ENCODE results near the gene ABCD3.

DNA sequence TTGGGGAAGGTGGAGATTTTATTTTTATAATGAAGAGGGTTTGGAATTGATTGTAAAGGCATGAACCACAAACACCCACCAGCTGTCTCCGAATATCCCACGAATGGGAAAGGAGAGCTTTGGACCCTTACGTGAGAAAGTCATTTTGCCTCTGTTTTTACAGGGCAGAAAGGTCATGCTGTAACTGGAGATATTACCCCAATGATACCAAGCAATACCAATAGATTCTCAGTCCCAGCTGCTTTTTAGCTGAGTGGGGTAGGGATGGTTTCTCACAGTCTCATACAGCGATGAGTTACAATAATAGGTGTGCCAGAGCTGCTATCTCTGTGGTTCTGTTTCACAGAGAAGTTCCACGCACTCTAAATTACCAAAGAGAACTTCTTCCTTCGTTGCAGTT, 132.2 kb downstream of the ABCD3 start:
- TF ChIP-seq EZH2 (IDR thresholded peaks at IDR 0.05; ENCODE audit: insufficient read depth, low read length) = no peak
- no peak for TF ChIP-seq CTCF (IDR thresholded peaks at IDR 0.05; ENCODE audit: insufficient read depth, low read depth, low read length)

All from astrocyte (in vitro differentiated cells and primary cell).